ENCODE measurements around the gene CBFB. TPM values are rescaled to one million over a fixed set of nuclear protein-coding genes. Genes with fewer than 3 reads are reported as not detected.

Gene CBFB
- total and polyA plus RNA-seq, 2 of the 13 experiments (the other 11 are each of a cell fraction or from before 2014, with no cell fraction given), result 22.1 to 70.8 TPM

- peak overlapping the region; percentile 90 for H3K27ac ChIP-seq (ENCODE audit: extremely low read length, insufficient read depth, low read length)
- no peak for TF ChIP-seq JUNB (CRISPR knock-in tag; IDR thresholded peaks at IDR 0.05; ENCODE audit: borderline replicate concordance)
- 0 out of 2 replicates have a peak, but pooled peaks have one; percentile 15 for TF ChIP-seq HBP1 (CRISPR knock-in tag; IDR thresholded peaks at IDR 0.05; ENCODE audit: low read depth)
- no peak for TF ChIP-seq NFIB (CRISPR knock-in tag; IDR thresholded peaks at IDR 0.05; ENCODE audit: borderline replicate concordance)
- 0 out of 2 replicates have a peak, but pooled peaks have one; percentile 63 for TF ChIP-seq ZNF101 (CRISPR knock-in tag; IDR thresholded peaks at IDR 0.05; ENCODE audit: borderline replicate concordance, low read depth)
- no peak for TF ChIP-seq CEBPB (IDR thresholded peaks at IDR 0.05; ENCODE audit: borderline replicate concordance, low read depth, low read length)
- TF ChIP-seq PHF20 (CRISPR knock-in tag; IDR thresholded peaks at IDR 0.05), result no peak
- TF ChIP-seq ZNF383 (CRISPR knock-in tag; IDR thresholded peaks at IDR 0.05; ENCODE audit: borderline replicate concordance), result peak; percentile 94; the same call in 1 of the 2 replicates
- TF ChIP-seq ZC3H4 (CRISPR knock-in tag; IDR thresholded peaks at IDR 0.05; ENCODE audit: borderline replicate concordance), result no peak
- peak; percentile 56 for TF ChIP-seq PRPF4 (IDR thresholded peaks at IDR 0.05; ENCODE audit: low read depth, low read length, poor library complexity, severe bottlenecking)
- TF ChIP-seq FOSL1 (CRISPR knock-in tag; IDR thresholded peaks at IDR 0.05; ENCODE audit: borderline replicate concordance), result no peak
- TF ChIP-seq ZNF572 (CRISPR knock-in tag; IDR thresholded peaks at IDR 0.05), result peak; percentile 90; the same call in 1 of the 2 replicates
- peak; percentile 35; the same call in 1 of the 2 replicates for TF ChIP-seq ZBTB10 (CRISPR knock-in tag; IDR thresholded peaks at IDR 0.05; ENCODE audit: borderline replicate concordance)
- no peak for TF ChIP-seq SAFB2 (CRISPR knock-in tag; IDR thresholded peaks at IDR 0.05; ENCODE audit: borderline replicate concordance, low read depth)
- TF ChIP-seq ZNF598 (CRISPR knock-in tag; IDR thresholded peaks at IDR 0.05; ENCODE audit: borderline replicate concordance), result no peak
- no peak for TF ChIP-seq YEATS2 (CRISPR knock-in tag; IDR thresholded peaks at IDR 0.05; ENCODE audit: borderline replicate concordance)
- TF ChIP-seq U2AF1 (optimal IDR thresholded peaks at IDR 0.05; ENCODE audit: low read depth, low read length), result no peak
- peak; percentile 79; the same call in 1 of the 2 replicates for TF ChIP-seq ZFP90 (CRISPR knock-in tag; IDR thresholded peaks at IDR 0.05; ENCODE audit: borderline replicate concordance)
- TF ChIP-seq ZNF792 (CRISPR knock-in tag; IDR thresholded peaks at IDR 0.05), result no peak
- 0 out of 2 replicates have a peak, but pooled peaks have one; percentile 10 for TF ChIP-seq ZNF180 (CRISPR knock-in tag; IDR thresholded peaks at IDR 0.05; ENCODE audit: borderline replicate concordance, low read depth)
- no peak for TF ChIP-seq MED1 (CRISPR knock-in tag; IDR thresholded peaks at IDR 0.05)
- no peak for TF ChIP-seq SALL2 (CRISPR knock-in tag; IDR thresholded peaks at IDR 0.05)
These were observed 80.0 kb downstream of the CBFB start for GRCh38 chr16:67108931-67109406.

More at GRCh38 chr16:67108931-67109406, 80.0 kb downstream of the CBFB start:
- ChIA-PET POLR2A (interaction anchor here (0.9 to 4.3 kb wide), 6 partner anchors 9 to 91 kb away, joined by 3 to 31 read pairs (median 5); partner anchors contain the start of genes B3GNT9 and NOL3), CTCF (ENCODE audit: low intra/inter-chr PET ratio, low total read pairs) (interaction anchor here (1.2 kb wide), 1 partner anchor 47 kb away, joined by 3 read pairs; no protein-coding TSS in a partner anchor)
- peak overlapping the region; percentile 91 for H3K4me2 ChIP-seq (ENCODE audit: low read depth, low read length)
- H3K27me3 ChIP-seq (ENCODE audit: control insufficient read depth in 1 of 2, insufficient read depth in 2 of 2, low read length in 2 of 2), result no peaks in the 10 kb centered on the region; a peak in 1 of 5 replicates
- intact Hi-C loops (cut with micrococcal nuclease; ENCODE audit: unreplicated experiment), result loop anchor here (2.0 kb wide), 1 partner anchor 90 kb away; no protein-coding TSS in a partner anchor
- H3K9me3 ChIP-seq (ENCODE audit: low read length), result no peaks in the 10 kb centered on the region
- no peak for DNase-seq (ENCODE audit: low spot score)
- peaks cover 36% of the 10 kb centered on the region for H3K79me2 ChIP-seq (ENCODE audit: insufficient read depth, low read length)
- peak overlapping the region; percentile 81 to 99 (median 83) for H3K4me3 ChIP-seq (replicated peaks in 1 of 3; ENCODE audit: insufficient read depth in 1 of 3, low read depth in 2 of 3, low read length in 3 of 3)
- in situ Hi-C loops (cut with HindIII; ENCODE audit: extremely low pct_ligation_motif_present, low pct_unique_long_range_greater_than_20kb), result no loop called here
- no peak for ATAC-seq
- TSS peak; percentile 69 for BruUV-seq (replicated peaks)
- no peak overlapping the region for H2AFZ ChIP-seq (ENCODE audit: low read length)
- H3K9ac ChIP-seq (ENCODE audit: insufficient read depth, low read depth, low read length), result peak overlapping the region; percentile 92
- no peaks in the 10 kb centered on the region; the same call in 1 of the 2 replicates for H4K20me1 ChIP-seq (ENCODE audit: insufficient read depth, low read length)
- H3K4me1 ChIP-seq (ENCODE audit: insufficient read depth, low read length), result peaks cover 46% of the 10 kb centered on the region
- no peaks in the 10 kb centered on the region for H3K36me3 ChIP-seq (replicated peaks in 1 of 2; ENCODE audit: control insufficient read depth in 1 of 2, insufficient read depth in 2 of 2, low read length in 2 of 2)
- WGBS (ENCODE audit: low lambda C conversion rate), result 77% methylated on average over 18 of the region's 18 CpGs
- no peak for FAIRE-seq
